Dermis blood vessel endothelial cell (primary cell): ENCODE measurements around the gene CEP55. TPM values are rescaled to one million over a fixed set of nuclear protein-coding genes. Genes with fewer than 3 reads are reported as not detected.

Experiments
- DNase-seq: peaks from one replicate; pipeline ENCODE4 v3.0.0; 2010
- total RNA-seq: library from RNA; depleted of rRNA; stranded (reverse); fragments of >200 nt; gene quantifications from 2 replicates; pipeline ENCODE4 v1.2.3, GENCODE V29; 2014

CEP55 gene
- total RNA-seq, 1 donor from 2014 or later = 18.9 TPM

GRCh38 chr10:93567277-93568104 is 71.1 kb downstream of the CEP55 start:
- DNase-seq = no peak

GRCh38 chr10:93568105-93568390 is 71.6 kb downstream of the CEP55 start:
- no peak for DNase-seq

- DNase-seq = no peak
Observed at GRCh38 chr10:93570383-93570782, 74.0 kb downstream of the CEP55 start.

DNA sequence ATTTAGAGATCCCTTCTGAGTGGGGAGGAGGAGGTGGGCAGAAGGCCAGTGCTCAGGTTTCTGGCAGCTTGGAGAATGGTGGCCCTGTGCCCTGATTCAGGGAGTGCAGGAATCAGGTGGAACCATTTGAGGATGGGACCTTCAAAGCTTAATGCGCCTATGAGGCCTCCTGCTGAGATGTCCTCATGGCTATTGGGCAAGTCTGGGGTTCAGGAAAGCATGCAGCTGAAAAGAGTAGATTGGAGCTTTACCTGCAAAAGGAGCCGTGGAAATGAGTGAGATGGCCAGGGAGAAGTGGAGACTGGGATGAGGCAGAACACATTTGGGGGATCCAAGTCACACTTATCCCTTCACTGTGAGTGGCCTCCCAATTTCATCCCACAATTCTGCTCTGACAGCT is 76.2 kb downstream of the CEP55 start:
- no peak for DNase-seq

- DNase-seq = no peak
Observed at GRCh38 chr10:93573051-93573909, 76.9 kb downstream of the CEP55 start.

DNA sequence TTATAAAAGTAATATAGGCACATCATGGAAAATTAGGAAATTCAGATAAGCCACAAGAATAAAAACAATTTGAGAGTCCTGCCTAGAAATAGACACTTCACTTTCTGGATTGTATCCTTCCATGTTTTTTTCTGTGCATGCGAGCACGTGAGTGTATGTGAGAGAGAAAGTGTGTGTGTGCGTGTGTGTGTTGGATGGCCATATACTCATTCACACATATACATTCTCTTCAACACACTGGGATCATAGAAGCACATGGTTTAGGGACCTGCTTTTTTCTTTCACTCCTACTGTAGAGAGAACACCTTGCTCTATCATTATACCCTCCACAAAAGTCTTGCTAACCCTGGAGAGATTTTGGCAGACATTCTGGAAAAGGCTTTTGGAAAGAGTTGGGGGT is 77.5 kb downstream of the CEP55 start:
- no peak for DNase-seq

GRCh38 chr10:93576888-93577287 is 80.5 kb downstream of the CEP55 start:
- no peak for DNase-seq

DNA sequence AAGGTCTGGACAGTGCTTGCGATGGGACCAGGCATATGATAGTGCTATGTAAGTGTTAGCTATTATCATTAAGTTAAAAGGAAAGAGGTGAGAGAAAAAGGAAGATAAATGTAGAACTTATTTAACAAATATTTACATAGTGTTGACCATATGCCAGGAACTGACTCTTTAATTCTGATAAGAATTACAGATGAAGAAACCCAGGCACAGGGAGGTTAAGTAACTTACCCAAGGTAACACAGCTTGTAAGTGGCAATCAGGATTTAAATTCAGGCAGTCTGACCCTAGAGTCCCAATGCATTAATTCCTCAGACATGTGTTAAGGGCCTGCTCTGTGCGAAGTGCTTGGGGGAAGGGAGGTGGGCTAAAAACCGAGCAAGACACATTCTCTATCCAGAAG is 81.2 kb downstream of the CEP55 start:
- no peak for DNase-seq

Other genes starting within 250 kb of the CEP55 start
- gene MYOF, start 14.3 kb upstream of the CEP55 start, total RNA-seq = 190 and 467 TPM in 2 replicates
- gene FFAR4, start 70.1 kb downstream of the CEP55 start, total RNA-seq = not detected in 2 replicates
- not detected in 2 replicates for gene RBP4, start 104.6 kb downstream of the CEP55 start, total RNA-seq
- not detected in 2 replicates for gene PDE6C, start 115.9 kb downstream of the CEP55 start, total RNA-seq
- 5.1 and 5.8 TPM in 2 replicates for gene FRA10AC1, start 206.0 kb downstream of the CEP55 start, total RNA-seq